Adrenal gland (tissue), 5 donors: ENCODE measurements around the gene CCL2.

ENCODE experiments used
- CTCF ChIP-seq, 6 experiments: fragments of 450-650 bp in 4 of 6; fragments of 200-600 bp in 2 of 6; sonication (generic) in 1 of 6; IDR thresholded peaks; 1 replicate in 5 of 6; 2 replicates in 1 of 6; pipeline versions ENCODE4 v1.5.1 to v1.8.0; 2016 to 2021; ENCODE audit warnings: antibody characterized with exemption in 6 of 6, mild to moderate bottlenecking in 2 of 6, moderate library complexity in 1 of 6
- POLR2A ChIP-seq, 2 donors: fragments of 450-650 bp; IDR thresholded peaks; one replicate each; pipeline ENCODE4 v1.6.1; 2017; ENCODE audit warnings: antibody characterized with exemption in 2 of 2, mild to moderate bottlenecking in 2 of 2, moderate library complexity in 1 of 2
- donor health status: DM: no; HTN: no; CAD: no.

GRCh38 chr17:34228781-34229180 is 26.3 kb upstream of the CCL2 start:
- TF ChIP-seq POLR2A (IDR thresholded peaks at IDR 0.05) (no peak), CTCF (IDR thresholded peaks at IDR 0.05) (no peak)
